SU-DHL-6 (cell line): ENCODE results near the gene ACP6.

Experiments
- EZH2phosphoT487 ChIP-seq: fragments of 200-600 bp; sonication (generic), shearing (Covaris generic); conservative IDR thresholded peaks from 2 replicates; pipeline ENCODE4 v1.6.1; 2018; ENCODE audit warnings: mild to moderate bottlenecking, antibody characterized with exemption, low read length, moderate library complexity, mixed read lengths
- TF ChIP-seq, protein P1 (sequence below): fragments of 200-600 bp; sonication (generic); IDR thresholded peaks from one replicate; pipeline ENCODE4 v1.5.1; 2017; ENCODE audit warnings: antibody characterized with exemption, mild to moderate bottlenecking, low read length, moderate library complexity; ENCODE audit not compliant: insufficient read depth, poor library complexity, severe bottlenecking

DNA sequence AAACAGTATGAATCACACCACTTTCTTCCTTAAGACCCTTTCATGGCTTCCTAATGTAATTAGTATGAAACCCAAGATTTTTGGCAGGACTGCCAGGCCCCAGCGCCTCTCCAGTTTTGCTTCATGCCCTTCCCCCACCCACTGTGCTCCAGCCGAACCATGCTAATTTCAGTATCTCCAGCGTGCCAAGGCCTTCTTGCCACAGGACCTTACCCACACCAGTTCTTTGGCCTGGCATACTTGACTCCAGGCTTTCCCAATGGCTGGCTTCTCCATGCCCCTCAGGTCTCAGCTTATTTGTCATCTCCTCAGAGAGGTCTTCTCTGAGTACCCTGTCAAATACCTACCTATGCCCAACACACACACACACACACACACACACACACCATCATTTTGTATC, 38.5 kb downstream of the ACP6 start:
- TF ChIP-seq, protein P1, sequence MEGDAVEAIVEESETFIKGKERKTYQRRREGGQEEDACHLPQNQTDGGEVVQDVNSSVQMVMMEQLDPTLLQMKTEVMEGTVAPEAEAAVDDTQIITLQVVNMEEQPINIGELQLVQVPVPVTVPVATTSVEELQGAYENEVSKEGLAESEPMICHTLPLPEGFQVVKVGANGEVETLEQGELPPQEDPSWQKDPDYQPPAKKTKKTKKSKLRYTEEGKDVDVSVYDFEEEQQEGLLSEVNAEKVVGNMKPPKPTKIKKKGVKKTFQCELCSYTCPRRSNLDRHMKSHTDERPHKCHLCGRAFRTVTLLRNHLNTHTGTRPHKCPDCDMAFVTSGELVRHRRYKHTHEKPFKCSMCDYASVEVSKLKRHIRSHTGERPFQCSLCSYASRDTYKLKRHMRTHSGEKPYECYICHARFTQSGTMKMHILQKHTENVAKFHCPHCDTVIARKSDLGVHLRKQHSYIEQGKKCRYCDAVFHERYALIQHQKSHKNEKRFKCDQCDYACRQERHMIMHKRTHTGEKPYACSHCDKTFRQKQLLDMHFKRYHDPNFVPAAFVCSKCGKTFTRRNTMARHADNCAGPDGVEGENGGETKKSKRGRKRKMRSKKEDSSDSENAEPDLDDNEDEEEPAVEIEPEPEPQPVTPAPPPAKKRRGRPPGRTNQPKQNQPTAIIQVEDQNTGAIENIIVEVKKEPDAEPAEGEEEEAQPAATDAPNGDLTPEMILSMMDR: no peak
- TF ChIP-seq EZH2phosphoT487: no peak
